Trophoblast cell (in vitro differentiated cells and primary cell): ENCODE data around the gene NAGPA.
A peak's percentile ranks its signal among the peaks of the same experiment; 100 is the strongest.

ENCODE experiments used
- DNase-seq, 2 donors: peaks; one replicate each; pipeline ENCODE4 v3.0.0-alpha.2; 2016
- H2AFZ ChIP-seq: 2 replicates; pipeline ENCODE4 v1.6.1; 2013; ENCODE audit warnings: low read length, moderate library complexity, mild to moderate bottlenecking; ENCODE audit not compliant: insufficient read depth, poor library complexity
- H2AK5ac ChIP-seq: 2 replicates; pipeline ENCODE4 v1.6.1; 2013; ENCODE audit warnings: mild to moderate bottlenecking, low read length
- H2BK120ac ChIP-seq: 2 replicates; pipeline ENCODE4 v1.6.1; 2013; ENCODE audit warnings: low read length, mild to moderate bottlenecking, moderate library complexity; ENCODE audit not compliant: insufficient read depth, poor library complexity
- H2BK12ac ChIP-seq: 2 replicates; pipeline ENCODE4 v1.6.1; 2013; ENCODE audit warnings: mild to moderate bottlenecking, low read length, moderate library complexity
- H2BK5ac ChIP-seq: 2 replicates; pipeline ENCODE4 v1.6.1; 2013; ENCODE audit warnings: low read length, low read depth, moderate library complexity, mild to moderate bottlenecking; ENCODE audit not compliant: poor library complexity
- H3K14ac ChIP-seq: 2 replicates; pipeline ENCODE4 v1.6.1; 2013; ENCODE audit warnings: mild to moderate bottlenecking, low read length
- H3K18ac ChIP-seq: 2 replicates; pipeline ENCODE4 v1.6.1; 2013; ENCODE audit warnings: mild to moderate bottlenecking, low read length
- H3K23ac ChIP-seq: 2 replicates; pipeline ENCODE4 v1.6.1; 2013; ENCODE audit warnings: low read length
- H3K27ac ChIP-seq: 2 replicates; pipeline ENCODE4 v1.5.1; 2013; ENCODE audit warnings: low read depth, mild to moderate bottlenecking, inconsistent platforms, low read length, moderate library complexity
- H3K27me3 ChIP-seq: 2 replicates; pipeline ENCODE4 v1.6.1; 2013; ENCODE audit warnings: inconsistent platforms, mild to moderate bottlenecking, low read length, moderate library complexity; ENCODE audit not compliant: insufficient read depth
- H3K36me3 ChIP-seq, 2 experiments: 1 replicate in 1 of 2; 2 replicates in 1 of 2; pipeline ENCODE4 v1.6.1; 2013; ENCODE audit warnings: low read length in 2 of 2, mild to moderate bottlenecking in 2 of 2, moderate library complexity in 1 of 2; ENCODE audit not compliant: insufficient read depth in 2 of 2, control insufficient read depth in 1 of 2
- H3K4ac ChIP-seq: 2 replicates; pipeline ENCODE4 v1.6.1; 2013; ENCODE audit warnings: low read depth, mild to moderate bottlenecking, low read length, moderate library complexity
- H3K4me1 ChIP-seq, 2 experiments: 1 replicate in 1 of 2; 2 replicates in 1 of 2; pipeline ENCODE4 v1.6.1; 2013; ENCODE audit warnings: low read length in 2 of 2, mild to moderate bottlenecking in 2 of 2, moderate library complexity in 1 of 2; ENCODE audit not compliant: insufficient read depth in 2 of 2, control insufficient read depth in 1 of 2
- H3K4me2 ChIP-seq: 2 replicates; pipeline ENCODE4 v1.6.1; 2013; ENCODE audit warnings: inconsistent platforms, mild to moderate bottlenecking, low read length, moderate library complexity
- H3K4me3 ChIP-seq: 2 replicates; pipeline ENCODE4 v1.5.1; 2013; ENCODE audit warnings: mild to moderate bottlenecking, low read depth, low read length, inconsistent platforms
- H3K79me1 ChIP-seq: one replicate; pipeline ENCODE4 v1.6.1; 2013; ENCODE audit warnings: low read length
- H3K79me2 ChIP-seq: 2 replicates; pipeline ENCODE4 v1.6.1; 2013; ENCODE audit warnings: low read length, mild to moderate bottlenecking; ENCODE audit not compliant: control insufficient read depth, insufficient read depth, poor library complexity
- H3K9ac ChIP-seq: 2 replicates; pipeline ENCODE4 v1.6.1; 2013; ENCODE audit warnings: mild to moderate bottlenecking, low read length
- H3K9me3 ChIP-seq: 2 replicates; pipeline ENCODE4 v1.6.1; 2013; ENCODE audit warnings: low read depth, mild to moderate bottlenecking, control low read depth, inconsistent platforms, low read length; ENCODE audit not compliant: insufficient read depth
- H4K12ac ChIP-seq: 2 replicates; pipeline ENCODE4 v1.6.1; 2013; ENCODE audit warnings: low read depth, mild to moderate bottlenecking, low read length, moderate library complexity
- H4K8ac ChIP-seq: 2 replicates; pipeline ENCODE4 v1.6.1; 2013; ENCODE audit warnings: low read depth, mild to moderate bottlenecking, low read length, moderate library complexity
- H4K91ac ChIP-seq: one replicate; pipeline ENCODE4 v1.6.1; 2013; ENCODE audit warnings: low read depth, mild to moderate bottlenecking, low read length, moderate library complexity
- WGBS: extraction: QIAGEN DNeasy Blood & Tissue Kit; methylation state at CpG from one replicate; pipeline ENCODE4 v1.1.7; 2013; ENCODE audit warnings: missing lambda C conversion rate; ENCODE audit not compliant: insufficient read length, insufficient coverage; ENCODE audit errors: extremely low coverage; 5-methylcytosine and 5-hydroxymethylcytosine counted together

NAGPA gene

DNA sequence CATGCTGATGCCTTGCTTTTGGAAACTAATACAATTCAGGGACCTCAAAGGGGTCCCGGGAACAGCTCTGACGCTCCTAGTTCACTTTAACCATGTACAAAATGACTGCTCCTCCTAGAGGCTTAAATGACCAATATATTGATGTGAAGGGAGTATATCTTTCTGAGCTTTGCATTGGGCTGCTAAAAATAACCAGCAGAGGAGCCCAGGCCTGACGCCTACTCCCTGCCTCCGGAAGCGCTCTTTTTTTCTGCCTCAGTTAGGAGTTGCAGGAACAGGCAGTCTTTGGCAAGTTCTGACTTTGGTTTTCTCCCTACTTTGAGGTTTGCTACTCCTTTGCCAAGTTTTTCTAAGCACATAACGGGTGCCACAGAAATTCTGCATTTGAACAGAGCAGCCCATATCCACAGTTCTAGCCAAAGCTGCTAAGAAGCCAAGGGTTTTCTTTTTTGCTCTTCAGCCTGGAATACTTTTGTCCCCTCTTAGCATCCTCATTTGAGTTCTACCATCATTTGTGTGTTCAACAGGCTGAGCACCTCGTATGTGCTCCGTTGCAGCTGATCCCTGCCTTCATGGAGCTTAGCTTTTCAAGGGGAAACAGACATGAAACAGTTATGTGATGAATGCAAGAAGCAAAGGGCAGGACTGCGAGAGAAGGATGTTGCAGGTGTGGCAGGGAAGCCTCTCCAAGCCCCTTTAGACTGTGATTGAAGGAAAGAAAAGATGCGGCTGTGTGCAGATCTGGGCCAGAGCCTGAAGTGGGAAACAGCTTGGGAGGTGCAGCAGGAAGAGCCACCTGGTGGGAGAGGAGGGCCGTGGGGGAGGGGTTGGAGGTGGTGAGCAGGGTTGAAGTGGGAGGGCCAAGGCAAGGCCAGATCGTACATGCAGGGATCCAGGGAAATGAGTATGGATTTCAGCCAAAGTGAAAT, 2.8 kb upstream of the NAGPA start:
- H4K8ac ChIP-seq = no peak overlapping the region
- H3K4me2 ChIP-seq = no peak overlapping the region
- no peak overlapping the region for H3K14ac ChIP-seq
- H2BK120ac ChIP-seq = no peak overlapping the region
- H3K4me3 ChIP-seq = no peak overlapping the region
- H3K4me1 ChIP-seq = peaks cover 5 to 7% of the 10 kb centered on the region in 2 experiments
- H3K18ac ChIP-seq = no peak overlapping the region
- no peak for DNase-seq
- H3K36me3 ChIP-seq = peaks cover 0 to 2% of the 10 kb centered on the region in 2 experiments
- no peak overlapping the region for H4K91ac ChIP-seq
- H3K9me3 ChIP-seq = no peaks in the 10 kb centered on the region
- H3K27ac ChIP-seq = no peak overlapping the region
- H2AFZ ChIP-seq = no peak overlapping the region
- no peak overlapping the region for H3K4ac ChIP-seq
- no peak overlapping the region for H2BK5ac ChIP-seq
- H3K79me2 ChIP-seq = peaks cover 7% of the 10 kb centered on the region
- H2AK5ac ChIP-seq = no peak overlapping the region
- no peak overlapping the region for H3K23ac ChIP-seq
- H4K12ac ChIP-seq = no peak overlapping the region
- H2BK12ac ChIP-seq = no peak overlapping the region
- H3K9ac ChIP-seq = no peak overlapping the region
- WGBS = no CpG with 5 or more reads among the region's 12 CpGs
- peaks cover 5% of the 10 kb centered on the region for H3K79me1 ChIP-seq
- no peaks in the 10 kb centered on the region for H3K27me3 ChIP-seq

GRCh38 chr16:5035909-5036227, 2.1 kb upstream of the NAGPA start:
- no peak overlapping the region for H3K27ac ChIP-seq
- peaks cover 5 to 7% of the 10 kb centered on the region in 2 experiments for H3K4me1 ChIP-seq
- no peaks in the 10 kb centered on the region for H3K27me3 ChIP-seq
- H2BK12ac ChIP-seq = no peak overlapping the region
- H3K79me2 ChIP-seq = peaks cover 7% of the 10 kb centered on the region
- H3K14ac ChIP-seq = no peak overlapping the region
- H2AK5ac ChIP-seq = no peak overlapping the region
- H3K4ac ChIP-seq = no peak overlapping the region
- no peak overlapping the region for H2AFZ ChIP-seq
- H4K91ac ChIP-seq = no peak overlapping the region
- no peak overlapping the region for H3K4me2 ChIP-seq
- no peak overlapping the region for H3K23ac ChIP-seq
- peaks cover 0 to 2% of the 10 kb centered on the region in 2 experiments for H3K36me3 ChIP-seq
- H4K8ac ChIP-seq = no peak overlapping the region
- H3K9ac ChIP-seq = no peak overlapping the region
- no peak overlapping the region for H3K4me3 ChIP-seq
- H4K12ac ChIP-seq = no peak overlapping the region
- no peaks in the 10 kb centered on the region for H3K9me3 ChIP-seq
- no peak overlapping the region for H3K18ac ChIP-seq
- no peak overlapping the region for H2BK120ac ChIP-seq
- no peak overlapping the region for H2BK5ac ChIP-seq
- no peak for DNase-seq
- no CpG with 5 or more reads among the region's 1 CpG for WGBS
- H3K79me1 ChIP-seq = peaks cover 5% of the 10 kb centered on the region

DNA sequence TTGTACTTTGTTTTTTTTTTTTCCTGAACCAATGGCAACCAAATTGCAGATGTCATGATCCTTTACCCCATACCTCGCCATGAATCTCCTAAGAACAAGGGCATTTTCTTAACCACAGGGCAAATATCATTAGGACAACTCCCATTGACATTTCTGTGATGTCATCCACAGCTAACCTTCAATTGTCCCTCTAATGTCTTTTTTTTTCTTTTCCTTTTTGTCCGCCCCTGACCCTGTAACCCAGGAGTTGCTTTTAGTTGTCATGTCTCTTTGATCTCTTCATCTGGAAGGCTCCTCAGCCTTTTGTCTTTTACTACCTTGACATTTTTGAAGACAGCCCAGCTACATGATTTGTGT, 410 bp upstream of the NAGPA start:
- H3K36me3 ChIP-seq = peaks cover 0 to 2% of the 10 kb centered on the region in 2 experiments
- no CpG with 5 or more reads among the region's 2 CpGs for WGBS
- H2AK5ac ChIP-seq = no peak overlapping the region
- H2AFZ ChIP-seq = no peak overlapping the region
- no peak overlapping the region for H3K27ac ChIP-seq
- no peak for DNase-seq
- no peaks in the 10 kb centered on the region for H3K9me3 ChIP-seq
- peak overlapping the region; percentile 58 for H4K8ac ChIP-seq
- no peak overlapping the region for H3K9ac ChIP-seq
- no peak overlapping the region for H3K23ac ChIP-seq
- peaks cover 5% of the 10 kb centered on the region for H3K79me1 ChIP-seq
- H3K4me3 ChIP-seq = no peak overlapping the region
- no peak overlapping the region for H2BK12ac ChIP-seq
- no peak overlapping the region for H2BK120ac ChIP-seq
- H3K4ac ChIP-seq = no peak overlapping the region
- H3K79me2 ChIP-seq = peaks cover 7% of the 10 kb centered on the region
- H4K12ac ChIP-seq = no peak overlapping the region
- no peak overlapping the region for H3K14ac ChIP-seq
- no peak overlapping the region for H4K91ac ChIP-seq
- no peak overlapping the region for H3K18ac ChIP-seq
- no peak overlapping the region for H2BK5ac ChIP-seq
- H3K27me3 ChIP-seq = no peaks in the 10 kb centered on the region
- H3K4me1 ChIP-seq = peaks cover 5 to 7% of the 10 kb centered on the region in 2 experiments
- H3K4me2 ChIP-seq = peak overlapping the region; percentile 91

DNA sequence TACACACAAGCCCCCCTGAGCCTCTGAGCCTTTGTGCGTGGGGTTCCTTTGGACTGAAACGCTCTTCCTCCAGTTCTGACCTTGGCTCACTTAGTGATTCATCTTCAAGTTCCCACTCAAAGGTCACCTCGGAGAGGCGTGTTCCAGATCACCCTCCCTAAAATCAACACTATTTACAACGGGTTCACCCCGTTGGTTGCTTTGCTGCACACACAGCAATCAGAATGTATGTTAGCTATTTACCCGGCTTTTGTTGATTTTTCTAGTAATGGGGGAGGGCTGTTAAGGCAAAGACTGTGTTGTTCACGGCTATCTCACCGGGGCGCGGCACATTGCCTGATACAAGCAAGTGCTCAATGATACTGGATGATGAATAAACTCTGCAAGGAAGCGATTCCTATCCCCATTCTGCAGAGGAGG, 977 bp downstream of the NAGPA start:
- no peak overlapping the region for H3K4ac ChIP-seq
- peak overlapping the region; percentile 97 for H4K8ac ChIP-seq
- no peaks in the 10 kb centered on the region for H3K27me3 ChIP-seq
- no peak overlapping the region for H2AK5ac ChIP-seq
- DNase-seq = no peak
- H4K12ac ChIP-seq = no peak overlapping the region
- no peak overlapping the region for H3K18ac ChIP-seq
- no peaks in the 10 kb centered on the region for H3K9me3 ChIP-seq
- H3K79me1 ChIP-seq = peaks cover 5% of the 10 kb centered on the region
- peaks cover 5 to 7% of the 10 kb centered on the region in 2 experiments for H3K4me1 ChIP-seq
- peak overlapping the region; percentile 25 for H3K14ac ChIP-seq
- no CpG with 5 or more reads among the region's 12 CpGs for whole genome bisulfite sequencing
- H3K4me3 ChIP-seq = peak overlapping the region; percentile 76
- H4K91ac ChIP-seq = peak overlapping the region; percentile 46
- H2BK12ac ChIP-seq = no peak overlapping the region
- H3K79me2 ChIP-seq = peaks cover 7% of the 10 kb centered on the region
- H3K23ac ChIP-seq = no peak overlapping the region
- peak overlapping the region; percentile 44 for H3K9ac ChIP-seq
- peak overlapping the region; percentile 95 for H2AFZ ChIP-seq
- peak overlapping the region; percentile 34 for H2BK120ac ChIP-seq
- H3K4me2 ChIP-seq = peak overlapping the region; percentile 91
- H3K36me3 ChIP-seq = peaks cover 2% of the 10 kb centered on the region in 2 experiments
- no peak overlapping the region for H3K27ac ChIP-seq
- no peak overlapping the region for H2BK5ac ChIP-seq
